SH-SY5Y (cell line): ENCODE measurements around the gene AQP10.

Experiments
- GATA2 ChIP-seq: IDR thresholded peaks from 2 replicates; pipeline ENCODE4 v1.6.1; 2011; ENCODE audit warnings: mild to moderate bottlenecking, low read depth, low read length
- GATA3 ChIP-seq: IDR thresholded peaks from 2 replicates; pipeline ENCODE4 v1.6.1; 2011; ENCODE audit warnings: low read depth, mild to moderate bottlenecking, low read length, moderate library complexity

Gene AQP10

GRCh38 chr1:154324241-154324640 lies 3.3 kb downstream of the AQP10 start:
- no peak for TF ChIP-seq GATA3
- TF ChIP-seq GATA2: no peak

- TF ChIP-seq GATA3 (no peak), GATA2 (no peak)
Observed at GRCh38 chr1:154324669-154325582, 4.0 kb downstream of the AQP10 start, which contains the start of gene ATP8B2. TSS of gene ATP8B2 (plus strand) at chr1:154325525. CDS start at chr1:154328142, 2,617 bp downstream.

- TF ChIP-seq GATA2: no peak
- no peak for TF ChIP-seq GATA3
Observed at GRCh38 chr1:154325583-154326545, 5.0 kb downstream of the AQP10 start.

DNA sequence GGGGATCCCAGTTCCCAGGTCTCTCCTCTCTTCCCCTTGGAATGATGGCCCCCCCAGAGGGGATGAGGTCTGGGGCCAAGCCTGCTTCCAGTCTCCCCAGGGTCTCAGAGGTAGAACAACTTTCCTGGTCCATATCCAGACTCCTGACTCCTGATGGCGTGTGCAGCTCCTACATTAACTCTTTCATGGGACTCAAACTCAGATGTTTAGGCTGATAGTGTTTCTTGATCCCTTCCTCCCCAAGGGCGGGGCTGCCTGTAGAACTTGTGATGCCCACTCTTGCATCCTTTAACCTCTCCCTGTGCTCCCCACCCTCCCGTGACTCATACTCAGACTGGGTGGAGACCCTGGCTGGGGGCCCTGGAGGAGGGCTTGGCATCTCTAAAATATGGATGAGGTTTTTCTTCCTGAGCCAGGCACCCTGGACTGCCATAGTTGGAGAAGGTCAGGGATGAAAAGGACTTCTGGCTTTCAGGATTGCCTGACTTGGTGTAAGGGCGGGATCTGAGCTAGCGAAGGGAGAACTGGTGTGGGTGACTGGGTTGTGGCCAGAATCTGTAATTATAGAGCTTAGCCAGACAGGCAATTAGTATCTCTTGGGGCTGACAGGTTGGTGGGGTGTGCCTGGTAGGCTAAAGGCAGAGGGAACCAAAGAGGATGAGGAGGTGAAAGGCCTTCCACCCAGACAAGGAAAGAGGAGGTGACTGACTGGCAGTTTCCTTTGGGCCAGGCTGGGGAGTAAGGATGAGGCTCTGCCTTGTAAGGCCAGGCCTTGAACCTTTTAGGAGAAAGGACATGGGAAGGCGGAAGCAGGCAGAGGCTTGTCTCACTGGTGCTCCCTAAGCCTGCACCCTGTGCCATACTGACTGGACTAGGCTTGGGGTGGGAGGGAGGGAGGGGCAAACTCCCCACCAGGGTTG lies 5.9 kb downstream of the AQP10 start:
- TF ChIP-seq GATA3 (no peak), GATA2 (no peak)

DNA sequence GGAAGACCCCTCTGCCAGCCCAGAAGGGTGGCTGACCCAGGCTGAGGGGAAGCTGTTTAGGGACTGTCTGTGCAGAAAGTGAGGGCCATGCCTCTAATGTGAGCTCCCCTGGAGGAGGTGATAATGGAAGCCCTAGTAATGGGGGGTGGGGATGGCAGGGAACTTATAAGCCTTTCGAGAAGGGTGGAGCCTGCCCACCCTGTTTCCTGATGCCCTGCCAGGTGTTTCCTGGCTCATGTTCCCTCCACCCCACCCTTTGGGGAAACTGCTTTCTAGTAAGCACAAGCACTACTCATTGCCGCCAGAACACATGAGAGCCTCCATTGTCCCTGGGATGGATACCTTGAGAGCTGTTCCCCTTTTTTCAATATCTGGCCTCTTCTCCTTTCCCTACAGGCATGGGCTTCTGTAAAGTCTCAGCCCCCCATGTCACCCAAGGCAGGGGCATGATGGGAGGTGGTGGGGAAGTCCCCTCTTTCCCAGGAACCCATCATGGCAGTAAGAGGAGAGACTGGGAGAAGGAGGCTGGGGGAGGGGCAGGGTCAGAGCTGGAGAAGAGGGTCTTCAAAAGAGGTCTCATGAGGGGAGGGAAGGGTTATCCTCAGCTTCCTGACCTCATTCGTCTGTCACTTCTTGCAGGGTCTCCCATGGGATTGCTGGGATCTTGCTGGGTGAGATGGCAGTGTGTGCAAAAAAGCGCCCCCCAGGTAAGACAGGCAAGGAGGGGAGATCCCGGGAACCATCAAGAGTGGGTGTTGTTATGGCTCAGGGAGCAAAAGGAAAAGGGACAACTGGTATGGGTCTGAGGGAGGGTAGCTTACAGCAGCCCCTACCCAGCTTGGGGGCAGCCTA lies 6.8 kb downstream of the AQP10 start:
- TF ChIP-seq GATA2 (no peak), GATA3 (no peak)

DNA sequence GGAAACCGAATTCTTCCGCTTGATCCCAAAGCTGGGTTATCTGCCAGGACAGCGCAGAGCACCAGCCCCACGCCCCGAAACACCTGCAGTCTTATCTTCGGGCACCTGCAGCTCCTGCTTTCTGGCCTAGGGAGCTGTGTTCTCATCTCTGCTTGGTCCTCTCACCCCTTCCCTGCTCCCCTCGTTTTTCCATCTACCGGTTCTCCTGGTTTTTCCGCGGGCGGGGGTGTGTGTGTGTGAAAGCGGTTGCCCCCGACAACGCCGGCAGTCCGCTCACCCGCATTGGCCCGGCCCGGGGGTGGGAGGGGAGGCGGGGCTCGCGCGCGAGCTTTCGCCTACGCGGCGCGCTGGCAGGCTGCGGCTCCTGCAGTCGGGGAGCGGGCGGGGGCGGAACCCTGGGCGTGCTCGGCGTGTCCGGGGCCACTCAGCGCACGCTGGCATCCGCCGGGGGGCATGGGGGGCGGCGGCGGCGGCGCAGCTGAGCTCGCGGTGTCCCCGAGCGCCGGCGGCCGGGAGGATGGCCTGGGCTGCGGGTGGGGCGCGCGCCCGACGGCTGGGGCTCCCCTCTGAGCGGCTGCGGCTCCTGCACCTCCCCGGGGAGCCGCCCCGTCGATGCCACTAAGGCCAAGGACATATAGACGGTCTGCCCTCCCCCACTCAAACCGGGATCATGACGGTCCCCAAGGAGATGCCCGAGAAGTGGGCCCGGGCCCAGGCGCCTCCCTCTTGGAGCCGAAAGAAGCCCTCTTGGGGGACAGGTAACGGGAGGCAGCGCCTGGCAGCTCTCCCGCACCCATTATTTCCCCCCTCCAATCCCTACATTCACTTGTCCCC lies 7.6 kb downstream of the AQP10 start:
- TF ChIP-seq GATA2: no peak
- no peak for TF ChIP-seq GATA3

- TF ChIP-seq GATA2: no peak
- no peak for TF ChIP-seq GATA3
Observed at GRCh38 chr1:154329152-154329521, 8.2 kb downstream of the AQP10 start.

GRCh38 chr1:154329551-154330131 lies 8.7 kb downstream of the AQP10 start:
- TF ChIP-seq GATA3 (no peak), GATA2 (no peak)

DNA sequence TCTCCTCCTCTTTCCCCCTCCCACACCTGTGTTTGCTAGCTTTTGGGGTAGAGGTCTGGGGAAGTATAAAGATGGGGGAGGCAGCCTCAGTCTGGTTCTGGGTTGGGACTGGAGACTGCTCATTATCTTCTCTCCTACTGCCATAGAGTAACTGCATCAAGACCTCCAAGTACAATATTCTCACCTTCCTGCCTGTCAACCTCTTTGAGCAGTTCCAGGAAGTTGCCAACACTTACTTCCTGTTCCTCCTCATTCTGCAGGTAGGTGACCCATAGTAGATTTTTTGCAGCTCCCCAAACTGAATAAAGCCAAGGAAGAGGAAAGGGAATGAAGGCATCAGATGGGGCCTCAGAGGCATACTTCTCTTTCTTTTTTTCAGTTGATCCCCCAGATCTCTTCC lies 9.8 kb downstream of the AQP10 start:
- TF ChIP-seq GATA3 (no peak), GATA2 (no peak)

GRCh38 chr1:154334079-154335024 lies 13.5 kb downstream of the AQP10 start:
- no peak for TF ChIP-seq GATA3
- no peak for TF ChIP-seq GATA2
